NCI-H2196 treated with DMSO at 0.1 percent for 48 hours (cell line): ENCODE data around the gene BRI3BP.
"Not testable (repeated sequence)": the region's sequence is repeated elsewhere in the genome, so short reads cannot be mapped to it uniquely, and the experiment has no call there.

Experiments used
- DNase-seq: peaks from one replicate; lab custom pipeline; 2025; ENCODE audit not compliant: unreplicated experiment; lab: John Stamatoyannopoulos, UW

Gene BRI3BP

DNA sequence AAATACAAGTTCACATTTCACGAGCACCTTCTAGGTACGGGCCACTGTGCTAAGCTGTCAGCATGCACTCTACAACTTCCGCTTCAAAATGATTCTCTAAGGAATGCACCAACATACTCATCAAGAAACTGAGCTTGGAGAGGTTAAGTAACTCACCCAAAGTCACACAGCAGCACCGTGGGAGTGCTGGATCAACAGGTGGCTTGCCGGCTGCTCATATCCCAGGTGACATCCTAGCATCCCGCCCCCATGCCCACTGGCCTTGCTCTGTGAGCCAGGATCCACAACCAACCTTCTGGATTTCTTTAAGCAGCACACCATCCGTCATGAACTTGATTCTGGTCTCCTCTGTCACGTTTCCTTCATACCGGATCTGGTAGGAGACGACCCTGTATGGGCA lies 21.2 kb upstream of the BRI3BP start:
- DNase-seq = no peak

DNA sequence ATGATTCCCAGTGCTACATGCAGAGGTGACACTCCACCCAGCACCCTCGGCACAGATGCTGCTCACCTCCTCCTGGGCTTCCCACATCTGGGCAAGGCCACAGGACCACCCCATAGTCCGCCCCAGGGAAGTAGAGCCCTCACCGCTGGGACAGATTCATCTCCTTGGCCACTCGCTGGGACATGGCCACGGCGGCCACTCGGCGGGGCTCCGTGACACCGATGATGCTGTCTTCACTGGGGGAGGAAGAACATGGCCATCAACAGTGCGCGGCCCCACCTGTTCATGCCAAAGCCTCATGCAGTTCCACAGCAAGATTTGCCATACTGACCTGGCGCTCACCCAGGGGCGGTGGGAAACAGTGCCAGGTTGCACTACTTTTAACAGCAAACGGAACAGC lies 18.2 kb upstream of the BRI3BP start:
- DNase-seq = no peak

DNA sequence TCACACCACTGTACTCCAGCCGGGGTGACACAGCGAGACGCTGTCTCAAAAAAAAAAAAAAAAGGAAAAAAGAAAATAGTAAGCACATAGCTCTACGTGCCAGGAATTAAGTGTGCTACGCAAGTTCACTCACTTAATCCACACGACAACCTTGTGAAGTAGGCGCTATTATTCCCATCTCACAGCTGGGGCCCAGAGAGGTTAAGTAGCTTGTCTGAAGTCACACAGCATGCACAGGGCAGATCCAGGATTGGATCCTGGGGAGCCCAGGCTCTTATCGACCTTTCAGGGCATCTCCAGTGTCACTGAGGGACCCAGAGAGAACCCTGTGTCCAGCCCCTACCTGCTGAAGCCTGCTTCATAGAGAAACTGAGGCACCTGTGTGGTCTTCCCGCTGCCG lies 16.4 kb upstream of the BRI3BP start:
- DNase-seq = no peak

DNA sequence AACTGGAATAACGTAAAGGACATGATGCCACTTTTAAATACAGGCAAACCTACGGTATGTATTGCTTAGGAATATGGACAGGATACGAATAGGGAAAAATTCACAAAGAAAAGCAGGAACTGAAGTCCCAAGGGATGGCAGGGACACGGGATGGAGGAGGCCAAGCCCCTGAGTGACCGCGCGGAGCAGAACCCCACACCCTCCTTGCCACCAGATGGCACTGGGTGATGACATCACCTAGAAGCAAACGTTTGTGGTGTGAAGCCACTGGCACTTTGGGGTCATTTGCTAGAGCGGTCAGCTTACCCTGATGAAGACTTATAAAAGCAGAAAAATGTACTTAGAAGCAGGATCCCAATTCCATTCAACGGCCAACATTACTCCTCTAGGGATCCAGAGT lies 13.9 kb upstream of the BRI3BP start:
- no peak for DNase-seq

DNA sequence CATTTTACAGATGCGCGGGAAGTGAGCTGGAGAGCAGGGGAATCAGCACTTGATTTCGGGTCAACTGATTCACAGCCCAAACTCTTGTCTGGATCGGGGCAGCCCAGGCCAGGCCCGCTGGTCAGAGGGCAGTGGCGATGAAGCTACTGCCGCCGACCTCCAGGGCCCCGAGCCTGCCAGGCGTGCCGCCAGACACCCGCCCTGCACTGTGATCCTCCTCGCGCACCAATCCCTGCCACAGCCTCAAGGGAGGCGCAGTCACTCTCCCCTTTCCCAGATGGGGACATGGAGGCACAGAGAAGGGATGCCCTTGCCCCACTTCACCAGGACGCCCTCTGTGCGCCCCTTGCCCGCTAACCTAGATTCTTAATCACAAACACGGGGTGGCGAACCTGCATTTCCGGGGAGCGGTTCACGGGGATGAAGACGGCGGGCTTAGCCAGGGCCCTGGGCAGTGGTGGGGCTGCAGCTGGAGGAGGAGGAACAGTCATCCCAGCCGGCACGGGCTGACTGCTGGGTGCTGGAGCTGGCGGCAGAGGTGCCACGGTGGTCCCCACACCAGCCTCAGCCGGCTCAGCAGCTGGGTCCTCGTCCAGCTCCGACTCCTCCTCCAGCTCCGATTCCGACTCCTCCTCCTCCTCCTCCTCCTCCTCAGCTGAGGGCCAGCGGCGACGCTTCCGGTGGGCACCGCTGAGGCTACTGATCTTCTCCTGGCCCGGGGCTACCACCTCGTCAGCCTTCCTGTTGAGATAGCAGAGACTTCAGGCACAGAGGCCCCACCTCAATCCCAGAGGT lies 13.2 kb upstream of the BRI3BP start:
- DNase-seq = no peak

DNA sequence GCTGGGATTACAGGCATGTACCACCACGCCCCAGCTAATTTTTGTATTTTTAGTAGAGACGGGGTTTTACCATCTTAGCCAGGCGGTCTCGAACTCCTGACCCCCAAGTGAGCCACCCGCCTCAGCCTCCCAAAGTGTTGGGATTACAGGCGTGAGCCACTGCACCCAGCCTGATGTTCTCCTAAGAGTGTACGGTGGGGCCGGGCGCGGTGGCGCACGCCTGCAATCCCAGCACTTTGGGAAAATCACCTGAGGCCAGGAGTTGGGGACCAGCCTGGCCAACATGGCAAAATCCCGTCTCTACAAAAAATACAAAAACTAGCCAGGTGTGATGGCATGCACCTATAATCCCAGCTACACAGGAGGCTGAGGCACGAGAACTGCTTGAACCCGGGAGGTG lies 6.6 kb upstream of the BRI3BP start:
- DNase-seq = not testable (repeated sequence)

DNA sequence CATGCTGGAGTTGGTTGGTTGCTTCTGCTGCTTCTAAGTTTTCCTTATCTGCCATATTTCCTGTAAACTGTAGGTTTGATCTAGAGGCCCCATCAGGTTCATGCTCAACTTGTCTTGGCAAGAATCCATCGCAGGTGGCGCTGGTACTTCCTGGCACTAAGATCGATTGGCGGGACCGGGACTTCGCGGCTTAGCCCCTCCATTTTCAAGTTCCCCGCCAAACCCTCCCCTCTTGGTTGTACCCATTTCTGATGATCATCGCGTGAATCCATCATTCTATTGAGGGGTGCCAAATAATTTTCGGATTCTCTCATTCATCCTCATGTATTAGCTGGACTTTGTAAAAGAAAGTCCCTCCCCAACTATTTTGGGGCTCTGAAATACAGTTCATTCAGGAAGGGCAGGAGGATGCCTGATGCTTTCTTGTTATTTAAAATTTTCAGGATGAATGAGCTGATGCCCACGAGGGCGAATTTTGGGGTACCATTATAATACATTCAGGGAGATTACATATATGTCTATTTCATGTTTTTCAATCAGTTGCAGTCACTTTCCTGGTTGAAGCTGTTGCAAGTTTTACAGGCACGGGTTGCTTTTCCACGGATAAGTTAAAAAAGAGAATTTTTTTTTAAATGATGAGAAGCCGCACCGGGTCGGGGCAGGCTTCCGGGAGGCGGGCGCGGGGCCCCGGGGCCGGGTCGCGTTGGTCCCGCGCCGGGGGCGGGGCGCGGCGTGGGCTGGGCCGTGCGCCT lies 395 bp upstream of the BRI3BP start:
- peak; percentile 88 for DNase-seq

DNA sequence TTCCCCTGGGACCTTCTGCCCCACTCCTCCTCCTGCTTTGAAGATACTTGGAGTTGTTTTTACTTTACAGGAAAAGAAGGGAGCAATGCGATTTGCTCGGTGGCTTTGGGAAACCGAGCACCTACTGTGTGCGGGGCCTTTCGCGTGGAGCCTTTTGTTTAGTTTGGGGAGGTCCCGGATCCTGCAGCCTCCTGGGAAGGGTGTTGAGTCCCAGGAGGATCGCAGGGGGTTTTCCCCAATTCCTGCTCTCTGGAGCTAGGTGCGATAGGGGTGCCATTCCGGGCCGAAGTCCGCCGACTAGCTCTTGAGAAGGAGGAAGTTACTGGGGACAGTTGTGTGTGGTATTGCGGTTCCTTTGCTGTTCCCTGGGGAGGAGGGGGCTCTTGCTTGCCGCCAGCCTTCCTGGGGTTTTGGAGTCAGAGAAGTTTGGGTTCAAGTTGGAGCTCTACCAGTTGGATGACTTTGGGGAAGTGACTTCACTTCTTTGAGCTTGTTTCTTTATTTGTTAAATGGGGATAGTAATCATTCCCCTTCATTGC lies 1.1 kb downstream of the BRI3BP start:
- no peak for DNase-seq

DNA sequence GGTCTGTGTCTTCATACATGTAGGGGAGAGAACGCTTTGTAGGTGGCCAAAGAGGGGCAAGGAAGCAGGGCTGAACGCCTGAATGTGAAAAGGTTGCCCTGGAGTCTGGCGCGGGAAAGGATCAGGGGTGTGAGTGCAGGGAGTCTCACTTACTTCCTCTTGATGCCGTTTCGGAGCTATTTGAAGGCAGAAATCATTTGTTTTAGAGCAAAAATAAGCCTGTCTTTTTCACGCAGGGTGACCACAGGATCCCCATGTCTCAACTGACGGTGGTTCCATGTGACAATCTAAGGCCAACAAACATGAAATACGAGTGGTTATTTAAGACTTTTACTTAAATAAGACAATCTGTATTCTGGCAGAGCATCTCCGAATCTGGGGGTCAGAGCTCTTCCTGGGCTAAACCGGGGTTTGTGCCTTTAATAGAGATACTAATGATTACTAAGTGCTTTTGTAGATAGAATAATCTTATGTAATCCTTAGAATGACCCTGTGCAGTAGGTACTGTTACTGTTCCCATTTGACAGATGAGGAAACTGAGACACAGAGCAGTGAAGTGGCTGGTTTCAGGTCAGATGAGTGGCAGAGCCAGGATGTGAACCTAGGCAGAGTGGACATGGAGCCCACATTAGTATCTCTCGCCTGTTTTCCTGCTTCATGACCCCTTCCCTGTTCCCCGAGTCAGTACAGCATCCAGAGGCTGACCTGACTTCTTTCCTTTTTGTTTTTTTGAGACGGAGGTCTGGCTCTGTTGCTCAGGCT lies 1.9 kb downstream of the BRI3BP start:
- no peak for DNase-seq

DNA sequence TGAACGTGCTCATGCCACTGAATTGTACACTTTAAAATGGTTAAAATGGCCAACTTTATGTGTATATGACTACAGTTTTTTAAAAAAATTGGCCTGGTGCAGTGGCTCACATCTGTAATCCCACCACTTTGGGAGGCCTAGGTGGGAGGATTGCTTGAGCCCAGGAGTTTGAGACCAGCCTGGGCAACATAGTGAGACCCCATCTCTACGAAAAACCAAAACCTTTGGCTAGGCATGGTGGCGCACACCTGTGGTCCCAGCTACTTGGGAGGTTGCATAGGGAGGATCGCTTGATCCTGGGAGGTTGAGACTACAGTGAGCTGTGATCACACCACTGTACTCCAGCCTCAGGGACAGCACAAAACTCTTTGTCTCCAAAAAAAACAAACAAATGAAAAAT lies 5.3 kb downstream of the BRI3BP start:
- DNase-seq = no peak

DNA sequence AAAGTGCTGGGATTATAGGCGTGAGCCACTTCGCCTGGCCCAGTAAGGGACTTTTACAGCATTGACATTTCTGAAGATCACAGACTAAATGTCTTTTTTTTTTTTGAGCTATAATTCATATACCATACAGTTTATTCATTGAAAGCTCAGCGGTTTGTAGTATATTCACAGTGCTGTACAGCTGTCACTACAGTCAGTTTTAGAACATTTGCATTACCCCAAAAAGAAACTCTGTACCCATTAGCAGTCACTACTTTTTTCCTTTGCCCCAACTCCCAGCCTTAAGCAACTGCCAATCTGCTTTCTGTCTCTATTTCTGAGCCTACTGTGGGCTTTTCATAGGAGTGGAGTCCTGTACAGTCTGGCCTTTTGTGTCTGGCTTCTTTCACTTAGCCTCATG lies 8.2 kb downstream of the BRI3BP start:
- DNase-seq = no peak

DNA sequence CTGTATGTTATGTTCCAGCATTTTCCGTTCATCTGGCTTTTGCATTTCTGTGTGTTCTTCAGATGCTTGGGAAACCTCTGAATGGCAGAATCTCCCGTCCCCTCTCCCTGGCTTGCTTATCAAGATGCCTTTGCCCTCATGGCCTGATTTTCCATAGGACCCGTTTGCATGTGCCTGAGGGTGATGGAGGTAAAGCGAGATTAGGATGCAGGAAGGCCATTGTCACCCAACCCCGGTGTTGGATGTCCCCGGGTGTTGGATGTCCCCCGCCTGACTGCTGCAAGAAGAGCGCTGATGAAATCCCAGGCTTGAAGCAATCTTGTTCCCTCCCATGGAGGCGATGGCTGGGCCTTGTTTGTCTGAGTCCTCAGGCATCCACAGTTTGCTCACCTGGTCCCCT lies 9.6 kb downstream of the BRI3BP start:
- DNase-seq = no peak

DNA sequence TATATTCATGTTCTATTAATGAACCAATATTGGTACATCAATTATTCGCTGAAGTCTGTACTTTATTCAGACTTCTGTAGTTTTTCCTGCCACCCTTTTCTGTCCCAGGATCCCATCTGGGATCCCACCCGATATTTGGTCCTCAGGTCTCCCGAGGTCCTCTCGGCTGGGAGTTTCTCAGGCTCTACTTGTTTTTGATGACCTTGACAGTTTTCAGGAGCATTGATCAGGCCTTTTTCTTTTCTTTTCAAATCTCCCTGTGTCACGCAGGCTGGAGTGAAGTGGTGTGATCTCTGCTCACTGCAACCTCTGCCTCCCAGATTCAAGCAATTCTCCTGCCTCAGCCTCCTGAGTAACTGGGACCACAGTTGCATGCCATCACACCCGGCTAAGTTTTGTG lies 11.2 kb downstream of the BRI3BP start:
- DNase-seq = no peak

DNA sequence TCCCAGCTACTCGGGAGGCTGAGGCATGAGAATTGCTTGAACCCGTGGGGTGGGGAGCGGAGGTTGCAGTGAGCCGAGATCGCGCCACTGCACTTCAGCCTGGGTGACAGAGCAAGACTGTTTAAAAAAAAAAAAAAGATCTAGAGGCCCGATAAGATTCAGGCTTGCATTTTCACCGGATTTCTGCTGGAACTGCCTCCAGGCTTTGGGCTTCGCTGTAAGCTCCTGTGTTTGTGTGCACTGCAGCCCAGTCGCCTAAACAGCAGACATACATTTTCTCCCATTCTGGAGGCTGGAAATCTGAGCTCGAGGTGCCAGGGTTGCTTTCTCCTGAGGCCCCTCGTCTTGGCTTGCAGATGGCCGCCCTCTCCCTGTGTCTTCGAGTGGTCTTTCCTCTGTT lies 12.2 kb downstream of the BRI3BP start:
- no peak for DNase-seq

DNA sequence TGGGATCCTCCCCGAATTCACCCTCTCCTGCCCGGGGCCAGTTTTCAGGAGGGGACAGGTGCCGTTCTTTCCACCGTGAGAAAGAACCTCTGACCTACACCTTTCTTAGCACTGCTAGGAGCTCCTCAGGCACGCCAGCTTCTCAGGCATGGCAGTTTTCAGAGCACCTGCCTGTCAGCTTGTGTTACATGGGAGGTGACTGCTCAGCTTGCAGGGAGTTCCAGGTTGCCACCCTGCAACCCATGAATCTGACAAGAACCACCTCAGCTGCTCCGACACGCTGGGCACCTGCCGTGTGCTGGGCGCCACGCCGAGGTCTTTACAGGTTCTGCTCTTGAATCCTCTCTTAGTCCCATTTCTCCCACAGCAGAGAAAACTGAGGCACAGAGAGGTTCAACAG lies 12.9 kb downstream of the BRI3BP start:
- DNase-seq = peak; percentile 15

DNA sequence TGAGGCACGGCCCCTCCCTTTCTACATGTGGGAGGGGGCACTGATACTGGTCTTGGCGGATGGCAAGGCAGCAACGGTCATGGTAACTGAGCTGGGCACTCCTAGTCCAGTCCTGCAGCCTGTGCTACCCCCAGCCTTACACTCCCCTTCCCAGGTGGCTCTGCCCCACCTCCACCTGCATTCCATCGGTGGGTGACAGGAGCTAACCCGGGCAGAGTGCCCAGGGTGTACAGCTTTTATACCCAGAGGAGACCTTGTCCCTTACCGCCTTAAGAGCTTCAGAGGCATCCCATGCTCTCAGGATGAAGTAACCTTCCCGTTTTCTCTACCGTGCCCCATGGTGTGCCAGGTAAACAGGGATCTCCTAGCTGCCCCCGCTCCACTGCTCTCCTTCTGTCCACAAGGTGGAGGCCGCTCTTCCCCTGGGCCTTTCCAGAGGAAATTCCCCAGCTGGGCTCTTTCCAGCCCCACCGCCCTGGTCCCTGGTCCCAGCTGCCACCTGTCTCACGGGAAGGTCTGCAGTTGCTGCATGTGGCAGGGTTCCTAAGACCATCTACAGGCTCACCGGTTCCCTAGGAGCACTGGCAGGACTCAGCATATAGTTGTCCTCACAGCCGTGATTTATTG lies 20.5 kb downstream of the BRI3BP start:
- DNase-seq = no peak

DNA sequence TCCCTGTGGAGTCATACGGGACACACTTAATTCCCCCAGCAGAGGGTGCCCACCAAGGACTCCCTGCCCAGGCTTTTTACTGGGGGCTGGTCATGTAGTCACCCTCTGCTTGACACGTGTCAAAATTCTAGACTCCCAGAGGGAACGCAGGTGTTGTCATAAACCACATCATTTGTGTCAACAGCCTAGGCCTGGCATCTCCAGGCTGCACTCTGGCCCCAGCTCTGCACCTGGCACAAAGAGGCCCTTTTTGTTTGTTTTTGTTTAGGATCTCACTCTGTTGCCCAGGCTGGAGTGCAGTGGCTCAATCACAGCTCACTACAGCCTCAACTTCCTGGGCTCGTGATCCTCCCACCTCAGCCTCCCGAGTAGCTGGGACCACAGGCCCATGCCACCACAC lies 21.1 kb downstream of the BRI3BP start:
- DNase-seq = no peak

DNA sequence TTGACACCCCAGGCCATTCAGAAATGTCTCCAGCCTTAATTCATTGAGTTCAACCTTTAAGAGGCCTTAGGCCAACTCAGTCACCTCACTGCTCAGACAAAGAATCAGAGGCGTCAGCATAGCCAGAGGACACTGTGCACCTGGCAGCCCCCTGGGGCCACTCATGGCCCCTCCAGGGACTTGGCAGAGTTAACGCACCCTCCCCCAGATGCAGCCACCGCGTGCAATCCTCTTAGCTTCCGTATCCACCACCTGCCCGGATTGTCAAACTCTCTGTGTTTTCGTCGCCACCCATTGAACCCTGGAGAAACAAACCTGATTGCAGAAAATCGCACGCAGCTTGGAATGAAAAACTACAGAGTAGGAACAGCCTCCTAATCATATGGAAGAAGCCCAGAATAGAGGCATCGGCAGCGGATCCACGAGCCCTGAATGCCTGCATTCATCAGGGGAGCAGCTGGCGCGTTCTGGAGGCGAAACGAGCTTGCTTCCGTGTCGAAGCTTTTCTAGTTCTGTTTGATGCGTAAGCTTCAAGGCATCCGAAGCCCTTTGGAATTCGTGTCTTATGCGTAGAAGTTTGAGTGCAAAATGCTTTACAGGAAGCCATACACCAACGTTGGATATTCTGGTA lies 22.4 kb downstream of the BRI3BP start:
- no peak for DNase-seq

DNA sequence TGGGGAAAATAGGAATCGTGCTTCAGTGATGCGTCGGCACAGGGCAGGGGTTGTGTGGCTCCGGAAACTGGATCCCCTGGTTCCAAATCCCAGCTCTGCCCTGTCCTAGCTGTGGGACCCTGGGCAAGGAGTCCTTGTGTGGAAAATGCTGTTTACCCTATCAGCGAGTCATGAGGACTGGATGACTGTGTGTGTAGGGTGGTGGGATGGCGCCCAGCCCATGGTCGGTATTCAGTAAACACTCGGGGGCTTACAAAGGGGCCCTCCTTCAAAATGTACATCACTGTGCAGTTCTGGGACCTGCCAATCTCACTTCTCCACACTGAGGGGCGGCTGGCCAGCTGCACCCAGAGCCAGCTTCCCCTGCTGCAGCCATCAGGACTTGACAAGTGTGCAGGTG lies 24.4 kb downstream of the BRI3BP start:
- DNase-seq = no peak

DNA sequence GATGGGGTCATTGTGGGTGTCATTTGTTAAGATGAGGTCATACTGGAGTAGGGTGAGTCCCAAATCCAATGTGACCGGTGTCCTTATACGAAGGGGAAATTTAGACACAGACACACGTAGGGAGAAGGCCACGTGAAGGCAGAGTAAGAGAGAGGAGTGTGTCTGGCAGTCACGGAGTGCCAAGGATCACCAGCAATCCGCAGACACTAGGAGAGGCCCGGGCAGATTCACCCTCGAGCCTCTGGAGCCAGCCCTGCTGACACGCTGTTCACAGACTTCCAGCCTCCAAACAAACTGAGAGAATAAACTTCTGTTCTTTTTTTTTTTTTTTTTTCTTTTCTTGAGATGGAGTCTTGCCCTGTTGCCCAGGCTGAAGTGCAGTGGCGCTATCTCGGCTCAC lies 24.9 kb downstream of the BRI3BP start:
- DNase-seq = no peak

DNA sequence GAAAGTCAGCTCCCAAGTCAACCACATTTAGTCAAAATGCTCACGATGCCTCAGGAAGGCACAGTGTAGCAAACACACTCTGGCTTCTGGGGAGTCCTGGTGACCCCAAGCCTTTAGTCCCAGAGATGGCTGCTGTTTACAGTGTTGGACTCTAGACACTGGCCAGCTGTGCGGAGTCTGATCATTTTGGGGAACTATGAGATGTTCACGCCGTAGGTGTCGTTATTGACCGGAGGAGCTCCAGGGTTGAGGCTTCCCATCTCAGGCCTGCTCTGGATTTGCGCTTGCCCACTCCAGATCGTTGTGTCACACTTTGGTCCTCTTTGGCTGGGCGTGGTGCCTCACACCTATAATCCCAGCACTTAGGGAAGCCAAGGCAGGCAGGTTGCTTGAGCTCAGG lies 27.7 kb downstream of the BRI3BP start:
- DNase-seq = no peak
